ENCODE measurements around the gene DEPP1.

DNA sequence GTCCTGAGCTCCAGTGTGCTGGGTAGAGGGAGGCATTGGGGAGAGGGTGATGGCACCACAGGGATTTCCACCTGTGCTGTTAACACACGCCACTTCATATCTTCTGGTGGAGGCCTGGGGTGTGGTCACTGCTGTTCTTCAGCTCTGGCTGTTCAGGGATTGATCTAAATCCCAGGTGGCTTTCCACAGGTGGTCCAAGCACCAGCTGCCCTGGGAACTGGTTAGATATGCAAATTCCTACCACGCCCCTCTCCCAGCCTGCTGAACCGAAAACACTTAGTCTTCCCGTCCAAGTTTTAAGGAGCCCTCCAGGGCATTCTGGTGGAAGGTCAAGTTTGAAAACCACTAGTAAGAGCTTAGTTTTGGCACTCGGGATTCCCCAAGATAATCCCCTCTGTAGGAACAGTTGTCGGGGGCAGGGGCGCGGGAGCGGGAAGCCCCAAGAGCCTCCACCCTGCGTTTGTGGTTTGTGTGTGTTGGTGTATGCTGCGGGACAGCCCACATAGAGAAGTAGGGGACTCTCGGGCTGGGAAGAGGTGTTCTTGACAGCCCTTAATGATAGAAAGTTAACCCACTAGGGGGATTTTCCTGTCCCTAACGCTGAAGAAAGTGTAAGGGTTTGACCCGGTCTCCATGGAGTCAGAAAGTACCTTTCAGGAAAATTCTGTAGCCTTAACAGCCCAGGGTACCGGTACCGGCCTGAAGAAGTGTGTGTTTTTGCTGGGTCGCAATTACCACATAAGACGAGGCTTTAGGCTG lies 5.1 kb downstream of the DEPP1 start:
- TF ChIP-seq, protein P1, sequence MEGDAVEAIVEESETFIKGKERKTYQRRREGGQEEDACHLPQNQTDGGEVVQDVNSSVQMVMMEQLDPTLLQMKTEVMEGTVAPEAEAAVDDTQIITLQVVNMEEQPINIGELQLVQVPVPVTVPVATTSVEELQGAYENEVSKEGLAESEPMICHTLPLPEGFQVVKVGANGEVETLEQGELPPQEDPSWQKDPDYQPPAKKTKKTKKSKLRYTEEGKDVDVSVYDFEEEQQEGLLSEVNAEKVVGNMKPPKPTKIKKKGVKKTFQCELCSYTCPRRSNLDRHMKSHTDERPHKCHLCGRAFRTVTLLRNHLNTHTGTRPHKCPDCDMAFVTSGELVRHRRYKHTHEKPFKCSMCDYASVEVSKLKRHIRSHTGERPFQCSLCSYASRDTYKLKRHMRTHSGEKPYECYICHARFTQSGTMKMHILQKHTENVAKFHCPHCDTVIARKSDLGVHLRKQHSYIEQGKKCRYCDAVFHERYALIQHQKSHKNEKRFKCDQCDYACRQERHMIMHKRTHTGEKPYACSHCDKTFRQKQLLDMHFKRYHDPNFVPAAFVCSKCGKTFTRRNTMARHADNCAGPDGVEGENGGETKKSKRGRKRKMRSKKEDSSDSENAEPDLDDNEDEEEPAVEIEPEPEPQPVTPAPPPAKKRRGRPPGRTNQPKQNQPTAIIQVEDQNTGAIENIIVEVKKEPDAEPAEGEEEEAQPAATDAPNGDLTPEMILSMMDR (conservative IDR thresholded peaks at IDR 0.05; ENCODE audit: low read depth, low read length): no peak
- TF ChIP-seq RFX5 (IDR thresholded peaks at IDR 0.05; ENCODE audit: low read depth, low read length) (no peak), SMC3 (IDR thresholded peaks at IDR 0.05; ENCODE audit: low read depth, low read length) (no peak), CHD1 (IDR thresholded peaks at IDR 0.05; ENCODE audit: low read depth, low read length) (no peak), POLR2A (IDR thresholded peaks at IDR 0.05; ENCODE audit: low read depth, low read length) (no peak), CEBPB (IDR thresholded peaks at IDR 0.05; ENCODE audit: low read depth, low read length) (no peak)
- TF ChIP-seq, protein P2, sequence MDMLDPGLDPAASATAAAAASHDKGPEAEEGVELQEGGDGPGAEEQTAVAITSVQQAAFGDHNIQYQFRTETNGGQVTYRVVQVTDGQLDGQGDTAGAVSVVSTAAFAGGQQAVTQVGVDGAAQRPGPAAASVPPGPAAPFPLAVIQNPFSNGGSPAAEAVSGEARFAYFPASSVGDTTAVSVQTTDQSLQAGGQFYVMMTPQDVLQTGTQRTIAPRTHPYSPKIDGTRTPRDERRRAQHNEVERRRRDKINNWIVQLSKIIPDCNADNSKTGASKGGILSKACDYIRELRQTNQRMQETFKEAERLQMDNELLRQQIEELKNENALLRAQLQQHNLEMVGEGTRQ (IDR thresholded peaks at IDR 0.05; ENCODE audit: low read depth, low read length): no peak

Data from IMR-90 (cell line).